LNCaP clone FGC (cell line): ENCODE measurements around the gene TMEM184A.

Experiments used
- DNase-seq: peaks from one replicate; pipeline ENCODE4 v3.0.0-alpha.2; 2011; ENCODE audit warnings: low read depth
- H3K4me3 ChIP-seq: 2 replicates; pipeline ENCODE4 v1.5.1; 2011; ENCODE audit warnings: mild to moderate bottlenecking, low read depth, low read length, control low read depth
- CTCF ChIP-seq: IDR thresholded peaks from 2 replicates; pipeline ENCODE4 v1.5.1; 2012; ENCODE audit warnings: mild to moderate bottlenecking; ENCODE audit not compliant: control insufficient read depth, insufficient read depth; ENCODE audit errors: extremely low read depth

TMEM184A gene

GRCh38 chr7:1538544-1539180, 17.3 kb downstream of the TMEM184A start:
- no peak for TF ChIP-seq CTCF
- no peak for DNase-seq
- H3K4me3 ChIP-seq = no peak overlapping the region

GRCh38 chr7:1537535-1538412, 18.2 kb downstream of the TMEM184A start:
- peak overlapping the region; percentile 39 for H3K4me3 ChIP-seq
- DNase-seq = no peak
- no peak for TF ChIP-seq CTCF

GRCh38 chr7:1536743-1537534, 19.1 kb downstream of the TMEM184A start:
- peak; percentile 70 for DNase-seq
- peak overlapping the region; percentile 39 for H3K4me3 ChIP-seq
- no peak for TF ChIP-seq CTCF

GRCh38 chr7:1536455-1536742, 19.6 kb downstream of the TMEM184A start:
- DNase-seq = no peak
- H3K4me3 ChIP-seq = no peak overlapping the region
- TF ChIP-seq CTCF = no peak

GRCh38 chr7:1535701-1536454, 20.1 kb downstream of the TMEM184A start:
- no peak overlapping the region for H3K4me3 ChIP-seq
- DNase-seq = no peak
- no peak for TF ChIP-seq CTCF

- no peak for TF ChIP-seq CTCF
- H3K4me3 ChIP-seq = no peak overlapping the region
- no peak for DNase-seq
Measured at GRCh38 chr7:1535100-1535458, 20.9 kb downstream of the TMEM184A start.
